CD4-positive, alpha-beta T cell treated with Interleukin-10 for 1 hour (primary cell): ENCODE measurements around the gene ENSA.
A peak's percentile ranks its signal among the peaks of the same experiment; 100 is the strongest.
"Not testable (repeated sequence)": the region's sequence is repeated elsewhere in the genome, so short reads cannot be mapped to it uniquely, and the experiment has no call there.

Experiments
- DNase-seq: peaks from one replicate; pipeline ENCODE4 v3.0.0-alpha.2; 2020

Gene ENSA

DNA sequence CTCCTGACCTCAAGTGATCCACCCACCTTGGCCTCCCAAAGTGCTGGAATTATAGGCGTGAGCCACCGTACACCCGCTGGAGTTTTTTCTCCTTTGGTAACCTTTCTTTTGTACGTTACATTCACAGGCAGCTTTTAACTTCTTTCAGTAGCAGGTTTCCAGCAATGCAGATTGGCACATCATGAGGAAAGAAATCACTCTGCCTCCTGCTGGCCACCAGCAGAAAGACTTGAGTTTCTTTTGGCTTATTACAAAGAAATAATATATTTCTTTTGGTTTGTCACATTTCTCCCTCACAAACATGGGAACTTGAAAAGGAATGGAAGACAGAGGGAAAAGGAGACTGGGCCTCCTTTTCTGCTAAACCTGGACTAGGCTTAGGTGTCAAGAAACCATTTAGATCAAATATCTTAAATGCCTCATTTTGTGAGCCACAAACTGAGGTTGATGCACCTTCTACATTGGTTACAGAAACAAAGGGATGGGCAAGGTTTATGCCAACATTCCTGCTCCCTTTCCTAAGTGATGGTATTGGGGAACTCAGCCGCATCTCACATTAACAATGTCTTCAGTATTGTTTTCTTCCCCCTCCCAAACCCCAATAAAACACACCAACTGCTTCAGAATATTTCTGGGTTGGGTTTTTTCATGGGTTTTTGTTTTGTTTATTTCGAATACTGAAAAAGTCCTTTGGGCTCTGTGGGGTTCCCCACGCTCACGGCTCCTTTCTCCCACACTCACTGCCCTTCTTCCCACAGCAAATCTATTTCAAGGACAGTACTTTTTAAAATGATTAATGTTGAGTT lies 7.7 kb downstream of the ENSA start:
- peak; percentile 79 for DNase-seq

DNA sequence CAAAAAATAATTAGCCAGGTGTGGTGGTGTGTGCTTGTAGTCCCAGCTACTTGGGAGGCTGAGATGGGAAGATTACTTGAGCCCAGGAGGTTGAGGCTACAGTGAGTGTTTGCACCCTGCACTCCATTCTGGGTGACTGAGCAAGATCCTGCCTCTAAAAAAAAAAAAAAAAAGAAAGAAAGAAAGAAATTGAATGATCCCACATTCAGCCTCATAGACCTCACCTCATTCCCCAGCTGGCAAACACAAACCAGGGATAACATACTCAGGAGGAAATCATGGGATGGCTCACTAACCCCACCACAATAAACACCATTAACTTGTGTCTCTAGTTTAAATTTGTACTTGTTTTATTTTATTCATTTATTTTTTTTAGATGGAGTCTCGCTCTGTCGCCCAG lies 8.5 kb downstream of the ENSA start:
- no peak for DNase-seq

DNA sequence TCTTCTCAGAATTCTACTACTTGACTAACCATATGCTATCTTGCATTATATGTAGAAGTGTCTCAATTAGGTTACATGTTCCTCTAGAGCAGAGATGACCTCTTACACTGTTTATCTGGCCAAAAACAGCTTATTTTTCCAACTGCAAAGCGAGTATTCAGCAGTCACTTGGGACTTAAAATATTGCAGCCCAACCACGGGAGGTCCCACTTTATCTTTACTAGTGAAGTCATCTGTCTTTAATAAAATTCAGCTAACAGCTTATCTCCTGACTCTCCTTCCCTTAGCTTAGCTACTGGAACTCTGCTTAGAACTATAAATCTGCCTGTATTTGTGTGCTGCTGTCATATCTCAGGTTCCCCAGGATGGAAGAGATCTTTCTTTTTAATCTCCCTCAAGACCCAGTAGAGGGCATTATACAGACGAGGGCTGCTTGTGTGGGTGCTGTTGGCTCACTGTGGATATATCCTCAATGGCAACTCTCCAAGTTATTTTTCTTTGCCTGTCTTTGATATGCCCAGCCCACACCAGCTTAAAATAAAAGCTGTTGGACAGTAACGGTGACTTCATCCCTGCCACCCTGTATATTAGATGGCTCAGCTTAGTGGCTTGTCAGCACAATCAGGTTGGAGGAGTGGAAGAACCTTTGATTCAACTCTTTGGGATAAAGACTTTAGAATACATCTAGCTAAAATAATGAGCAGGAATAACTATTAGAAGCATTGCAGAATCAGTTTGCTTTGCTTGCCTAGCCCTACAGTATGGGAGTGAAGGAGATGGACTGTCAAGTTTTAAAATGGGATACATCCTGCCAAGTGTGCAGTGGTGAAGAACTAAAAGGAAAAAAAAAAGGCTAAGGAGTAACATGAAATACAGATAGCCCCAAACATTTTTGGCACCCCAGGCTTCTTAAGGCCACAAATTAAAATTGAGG lies 9.6 kb downstream of the ENSA start:
- peak; percentile 47 for DNase-seq

DNA sequence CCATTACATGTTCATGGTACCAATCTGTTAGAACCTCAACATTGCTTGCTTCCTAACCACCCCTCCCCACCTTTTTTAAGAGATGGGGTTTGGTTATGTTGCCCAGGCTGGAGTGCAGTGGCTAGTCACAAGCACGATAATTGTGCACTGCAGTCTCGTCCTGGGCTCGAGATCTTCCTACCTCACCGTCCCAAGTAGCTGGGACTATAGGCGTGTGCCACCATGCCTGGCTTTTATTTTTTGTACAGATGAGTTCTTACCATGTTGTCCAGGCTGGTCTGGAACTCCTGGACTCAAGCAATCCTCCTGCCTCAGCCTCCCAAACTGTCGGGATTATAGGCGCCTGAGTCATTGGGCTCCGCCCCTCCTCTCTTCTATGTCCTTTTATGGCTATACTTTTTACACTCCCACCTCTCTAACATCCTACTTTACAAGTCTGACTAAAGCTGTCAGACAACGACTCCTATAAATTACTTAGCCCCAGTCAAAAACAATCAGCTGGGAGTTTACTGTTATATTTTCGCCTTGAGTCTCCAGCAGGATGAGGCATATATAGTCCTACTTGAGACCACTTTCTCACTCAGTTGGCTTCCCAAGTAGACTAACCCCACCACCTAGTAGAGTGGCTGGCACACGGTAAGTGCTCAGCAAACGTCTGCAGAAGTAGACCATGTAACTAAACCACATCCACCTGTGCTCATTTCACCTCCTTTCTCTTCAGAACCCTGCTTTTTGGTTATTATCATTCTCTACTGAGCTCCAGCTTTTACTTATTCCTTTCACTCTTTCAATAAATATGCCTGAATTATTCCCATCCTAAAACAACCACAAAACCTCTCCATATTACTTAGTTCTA lies 13.8 kb downstream of the ENSA start:
- peak; percentile 40 for DNase-seq

DNA sequence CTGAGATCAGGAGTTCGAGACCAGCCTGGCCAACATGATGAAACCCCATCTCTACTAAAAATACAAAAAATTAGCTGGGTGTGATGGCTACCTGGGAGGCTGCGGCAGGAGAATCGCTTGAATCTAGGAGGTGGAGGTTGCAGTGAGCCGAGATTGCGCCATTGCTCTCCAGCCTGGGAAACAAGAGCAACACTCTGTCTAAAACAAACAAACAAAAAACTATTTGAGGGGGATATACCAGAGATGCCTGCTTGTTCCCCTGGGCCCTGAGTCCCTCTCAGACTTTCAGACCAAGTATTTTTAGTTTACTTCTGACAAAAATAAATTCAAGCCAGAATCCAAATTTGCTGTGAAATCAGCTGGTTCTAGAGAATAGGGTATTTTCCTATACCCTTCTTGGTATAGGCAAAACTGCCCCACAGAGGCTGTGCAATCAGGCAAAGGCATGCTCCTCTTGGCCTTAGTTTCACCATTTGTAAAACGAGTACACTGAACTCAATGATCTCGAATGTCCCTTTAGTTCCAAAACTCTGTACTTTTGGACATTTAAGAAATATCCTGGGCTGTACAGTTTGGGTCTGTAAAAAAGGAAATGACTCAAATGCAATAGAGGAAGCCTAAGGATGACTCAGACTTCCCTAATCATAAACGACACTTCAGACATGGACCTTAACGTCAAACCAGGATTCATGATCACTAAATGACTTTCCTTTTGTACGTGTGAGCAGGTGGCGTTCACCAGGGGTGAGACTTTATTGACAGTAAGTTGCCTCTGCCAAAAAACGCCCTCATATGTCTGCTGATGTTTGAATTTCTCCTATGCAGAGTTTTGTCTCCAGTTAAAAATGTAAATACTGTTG lies 16.1 kb downstream of the ENSA start:
- DNase-seq: peak; percentile 71

DNA sequence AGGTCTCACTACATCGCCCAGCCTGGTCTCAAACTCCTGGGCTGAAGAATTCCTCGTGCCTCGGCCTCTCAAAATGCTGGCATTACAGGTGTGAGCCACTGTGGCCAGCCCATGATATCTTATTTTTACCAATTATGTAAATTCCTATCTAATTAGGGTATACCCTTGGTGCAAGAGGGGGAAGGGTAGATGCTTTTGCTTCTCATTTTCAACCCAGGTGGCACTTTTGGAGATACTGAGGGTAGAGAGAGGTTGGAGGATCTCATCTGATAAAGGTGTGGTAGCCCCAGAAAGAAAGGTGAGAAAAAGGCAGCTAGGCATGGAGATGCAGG lies 17.4 kb downstream of the ENSA start:
- no peak for DNase-seq

DNA sequence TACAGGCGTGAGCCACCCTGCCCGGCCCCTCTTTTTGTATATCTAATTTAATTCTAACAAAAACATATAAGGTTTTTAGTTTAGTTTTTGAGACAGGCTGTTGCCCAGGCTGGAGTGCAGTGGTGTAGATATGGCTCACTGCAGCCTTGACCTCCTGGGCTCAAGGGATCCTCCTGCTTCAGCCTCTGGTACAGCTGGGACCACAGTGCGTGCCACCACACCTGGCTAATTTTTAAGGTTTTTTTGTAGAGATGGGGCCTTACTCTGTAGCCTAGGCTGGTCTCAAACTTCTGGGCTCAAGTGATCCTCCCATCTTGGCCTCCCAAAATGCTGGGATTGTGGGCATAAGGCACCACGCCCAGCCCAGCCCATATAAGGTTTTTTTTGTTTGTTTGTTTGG lies 18.8 kb downstream of the ENSA start:
- DNase-seq: no peak

DNA sequence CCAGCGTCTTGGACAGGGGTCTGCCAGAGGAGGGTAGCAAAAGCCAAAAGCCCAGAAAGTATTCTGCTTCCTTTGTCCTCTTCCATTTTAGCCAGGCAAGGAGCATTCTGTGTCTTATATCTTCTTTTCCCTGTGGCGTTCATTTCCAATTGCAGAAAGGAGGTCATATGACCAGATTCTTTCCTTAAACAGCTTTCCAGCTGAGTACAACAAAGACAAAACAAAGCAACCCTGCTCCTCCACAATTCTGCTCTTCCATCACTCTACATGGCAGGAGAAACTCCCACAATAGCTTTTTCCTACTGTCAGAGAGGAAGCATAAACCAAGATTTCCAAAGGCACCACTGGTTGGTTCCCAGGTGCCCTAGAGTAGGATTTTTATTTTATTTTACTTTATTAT lies 19.7 kb downstream of the ENSA start:
- no peak for DNase-seq

DNA sequence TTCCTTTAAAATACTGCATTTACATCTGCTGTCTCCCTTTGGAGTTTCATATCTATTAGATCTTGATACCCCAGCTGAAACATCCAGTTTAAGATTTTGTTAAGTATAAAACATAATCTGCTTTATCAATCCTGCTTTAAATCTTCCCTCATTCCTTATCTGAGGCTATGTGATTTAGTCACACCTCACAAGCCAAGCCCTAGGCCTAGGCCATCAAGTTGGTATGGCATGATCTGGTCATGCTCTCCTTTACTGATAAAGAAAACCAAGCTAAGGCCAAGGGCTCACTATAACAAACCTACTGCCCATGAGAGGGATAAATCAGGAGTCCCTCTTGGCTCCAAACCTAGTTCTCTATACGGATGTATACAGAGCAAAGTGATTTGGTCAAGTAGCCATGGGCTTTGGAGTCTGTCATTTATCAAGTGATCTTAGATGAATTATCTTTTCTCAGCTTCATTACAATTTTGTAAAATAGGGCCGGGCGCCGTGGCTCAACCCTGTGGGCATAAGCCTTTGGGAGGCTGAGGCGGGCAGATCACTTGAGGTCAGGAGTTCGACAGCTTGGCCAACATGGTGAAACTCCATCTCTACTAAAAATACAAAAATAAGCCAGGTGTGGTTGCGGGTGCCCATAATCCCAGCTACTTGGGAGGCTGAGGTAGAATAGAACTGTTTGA lies 22.8 kb downstream of the ENSA start:
- no peak for DNase-seq

DNA sequence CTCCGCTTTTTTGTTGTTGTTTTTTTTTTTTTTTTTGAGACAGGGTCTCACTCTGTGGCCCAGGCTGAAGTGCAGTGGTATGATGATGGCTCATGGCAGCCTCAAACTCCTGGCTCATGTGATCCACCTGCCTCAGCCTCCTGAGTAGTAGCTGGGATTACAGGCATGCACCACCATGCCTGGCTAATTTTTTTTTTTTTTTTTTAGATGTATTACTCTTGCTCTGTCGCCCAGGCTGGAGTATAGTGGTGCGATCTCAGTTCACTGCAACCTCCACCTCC lies 24.0 kb downstream of the ENSA start:
- DNase-seq: not testable (repeated sequence)

DNA sequence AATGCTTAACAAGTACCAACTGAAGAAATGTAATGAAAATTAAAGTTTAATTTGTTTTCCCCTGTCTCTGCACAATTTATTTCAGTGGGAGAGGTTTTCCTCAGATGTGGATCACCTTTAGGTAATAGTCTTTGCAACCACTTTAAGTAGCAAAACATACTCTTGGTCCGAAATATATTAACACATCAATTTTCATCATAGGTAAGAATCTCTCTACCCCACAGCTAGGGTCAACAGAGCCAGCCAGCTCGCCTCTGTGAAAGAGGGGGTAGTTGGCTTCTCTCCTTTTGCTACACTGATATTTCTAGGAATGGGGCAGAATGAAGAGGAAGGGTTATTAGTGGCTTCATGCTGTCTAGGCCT lies 25.2 kb downstream of the ENSA start:
- no peak for DNase-seq

DNA sequence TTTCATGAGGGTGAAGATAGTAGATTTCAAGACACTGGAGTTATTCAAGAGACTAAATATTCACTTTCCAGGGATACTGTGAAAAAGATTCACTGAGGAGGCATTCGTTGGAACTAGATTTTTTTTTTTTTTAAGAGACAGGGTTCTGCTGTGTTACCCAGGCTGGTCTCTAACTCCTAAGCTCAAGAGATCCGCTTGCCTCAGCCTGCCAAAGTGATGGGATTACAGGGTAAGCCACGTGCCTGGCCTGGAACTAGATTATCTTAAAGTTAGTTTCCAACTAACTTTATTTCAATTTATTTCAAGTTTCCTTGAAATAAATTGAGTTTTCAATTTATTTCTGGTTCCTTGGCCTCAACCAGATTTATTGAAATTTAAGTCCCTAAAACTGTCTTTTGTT lies 25.7 kb downstream of the ENSA start:
- DNase-seq: no peak

DNA sequence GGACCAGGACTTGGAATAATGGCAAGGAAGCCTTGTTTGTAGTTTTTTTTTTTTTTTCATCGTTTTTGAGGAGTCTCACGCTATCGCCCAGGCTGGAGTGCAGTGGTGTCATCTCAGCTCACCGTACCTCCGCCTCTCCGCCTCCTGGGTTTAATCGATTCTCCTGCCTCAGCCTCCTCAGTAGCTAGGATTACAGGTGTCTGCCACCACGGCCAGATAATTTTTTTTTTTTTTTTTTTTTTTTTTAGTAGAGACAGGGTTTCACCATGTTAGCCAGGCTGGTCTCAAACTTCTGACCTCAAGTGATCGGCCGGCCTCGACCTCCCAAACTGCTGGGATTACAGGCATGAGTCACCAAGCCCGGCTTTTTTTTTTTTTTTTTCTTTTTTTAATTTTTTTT lies 27.0 kb downstream of the ENSA start:
- not testable (repeated sequence) for DNase-seq

DNA sequence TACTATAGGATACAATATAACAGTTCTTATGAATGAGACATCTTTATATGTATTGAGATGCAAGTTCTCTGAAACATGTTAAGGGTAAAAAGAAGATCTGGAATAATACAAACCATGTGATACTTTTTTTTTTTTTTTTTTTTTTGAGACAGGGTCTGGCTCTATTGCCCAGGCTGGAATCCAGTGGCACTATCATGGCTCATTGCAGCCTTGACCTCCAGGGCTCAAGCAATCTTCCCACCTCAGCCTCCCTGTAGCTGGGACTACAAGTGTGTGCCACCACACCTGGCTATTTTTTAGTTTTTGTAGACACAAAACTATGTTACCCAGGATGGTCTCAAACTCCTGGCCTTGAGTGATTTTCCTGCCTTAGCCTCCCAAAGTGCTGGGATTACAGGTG lies 27.9 kb downstream of the ENSA start:
- DNase-seq: no peak

DNA sequence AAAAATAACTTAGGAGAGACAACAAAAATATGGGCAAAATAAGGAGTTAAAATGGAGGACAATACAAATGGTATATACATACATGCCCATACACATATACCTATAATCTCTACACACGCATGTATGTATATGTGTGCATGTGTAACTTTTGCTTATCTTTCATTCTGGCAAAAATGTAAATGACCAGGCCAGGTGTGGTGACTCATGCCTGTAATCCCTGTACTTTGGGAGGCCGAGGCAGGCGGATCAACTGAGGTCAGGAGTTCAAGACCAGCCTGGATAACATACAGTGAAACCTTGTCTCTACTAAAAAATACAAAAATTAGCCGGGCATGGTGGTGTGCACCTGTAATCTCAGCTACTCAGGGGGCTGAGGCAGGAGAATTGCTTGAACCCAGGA lies 31.1 kb downstream of the ENSA start:
- not testable (repeated sequence) for DNase-seq

DNA sequence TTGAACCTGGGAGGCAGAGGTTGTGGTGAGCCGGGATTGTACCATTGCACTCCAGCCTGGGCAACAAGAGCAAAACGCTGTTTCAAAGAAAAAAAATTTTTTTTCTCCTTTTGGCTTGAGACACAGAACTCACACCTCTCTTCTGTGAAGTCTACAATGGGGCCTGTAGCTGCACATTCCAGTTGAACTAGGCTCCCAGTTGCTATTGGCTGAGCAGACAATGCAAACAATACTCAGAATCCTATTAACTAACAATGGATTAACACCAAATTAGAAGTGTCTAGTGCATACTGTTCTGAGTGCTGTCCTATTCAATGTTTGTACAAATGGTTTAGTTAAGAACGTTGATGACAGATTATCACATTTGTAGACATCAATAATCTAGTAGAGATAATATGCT lies 32.4 kb downstream of the ENSA start:
- no peak for DNase-seq

DNA sequence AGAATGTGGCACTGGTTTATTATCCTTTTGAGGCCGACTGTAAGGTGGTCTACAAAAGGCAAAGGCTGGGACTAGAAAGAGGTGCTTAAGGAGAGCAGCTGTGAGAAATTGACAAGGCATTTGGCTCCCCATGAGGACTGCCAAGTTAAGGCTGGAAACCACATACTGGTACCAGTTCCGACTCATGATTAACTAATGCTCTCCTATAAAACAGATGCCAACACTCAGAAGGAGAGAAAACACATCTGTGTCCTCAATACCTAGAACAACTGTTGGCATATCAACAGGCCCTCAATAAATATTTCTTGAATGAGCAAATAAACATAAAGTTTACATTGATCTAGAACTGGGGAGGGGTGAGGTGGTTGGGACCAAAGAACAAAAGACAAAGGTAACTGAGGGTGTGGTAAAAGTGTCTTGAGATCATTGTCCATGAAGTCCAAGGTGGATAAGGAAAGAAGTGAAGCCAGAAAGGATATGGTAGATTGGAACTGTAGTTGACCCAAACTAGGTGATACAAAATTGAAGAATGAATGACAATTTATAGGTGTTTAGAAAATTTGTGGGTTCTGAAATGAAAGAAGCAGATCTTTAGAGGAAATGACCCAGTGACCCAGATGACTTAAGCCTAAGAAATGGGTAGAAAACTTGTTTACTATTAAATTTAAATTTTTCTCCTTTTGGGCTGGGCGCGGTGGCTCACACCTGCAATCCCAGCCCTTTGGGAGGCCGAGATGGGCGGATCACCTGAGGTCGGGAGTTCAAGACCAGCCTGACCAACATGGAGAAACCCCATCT lies 33.1 kb downstream of the ENSA start:
- no peak for DNase-seq

DNA sequence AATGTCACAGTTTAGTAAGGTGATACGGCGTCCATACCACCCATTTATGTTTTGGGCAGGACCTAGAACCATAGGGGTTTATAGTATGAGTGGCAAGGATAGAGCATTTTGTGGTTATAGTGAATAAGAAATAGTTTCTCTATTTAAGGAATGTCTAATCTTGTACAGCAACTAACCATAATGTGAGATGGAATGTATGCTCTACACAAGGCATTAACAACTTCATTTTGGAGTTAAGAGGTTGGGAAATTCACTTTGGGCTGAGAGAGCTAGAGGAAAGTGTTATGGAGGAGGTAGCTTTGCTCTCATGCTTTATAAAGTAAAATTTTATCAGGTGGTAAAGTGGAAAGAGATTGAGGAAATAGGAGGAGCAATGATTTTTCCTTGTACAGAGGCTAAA lies 47.0 kb downstream of the ENSA start:
- DNase-seq: no peak

DNA sequence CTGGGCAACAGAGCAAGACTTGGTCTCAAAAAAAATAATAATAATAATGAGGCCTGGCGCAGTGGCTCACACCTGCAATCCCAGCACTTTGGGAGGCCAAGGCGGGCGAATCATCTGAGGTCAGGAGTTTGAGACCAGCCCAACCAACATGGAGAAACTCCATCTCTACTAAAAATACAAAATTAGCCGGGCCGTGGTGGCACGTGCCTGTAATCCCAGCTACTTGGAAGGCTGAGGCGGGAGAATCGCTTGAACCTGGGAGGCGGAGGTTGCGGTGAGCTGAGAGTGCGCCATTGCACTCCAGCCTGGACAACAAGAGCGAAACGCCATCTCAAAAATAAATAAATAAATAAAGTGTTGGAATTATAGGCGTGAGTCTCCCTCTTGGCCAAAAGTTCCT lies 47.5 kb downstream of the ENSA start:
- not testable (repeated sequence) for DNase-seq

DNA sequence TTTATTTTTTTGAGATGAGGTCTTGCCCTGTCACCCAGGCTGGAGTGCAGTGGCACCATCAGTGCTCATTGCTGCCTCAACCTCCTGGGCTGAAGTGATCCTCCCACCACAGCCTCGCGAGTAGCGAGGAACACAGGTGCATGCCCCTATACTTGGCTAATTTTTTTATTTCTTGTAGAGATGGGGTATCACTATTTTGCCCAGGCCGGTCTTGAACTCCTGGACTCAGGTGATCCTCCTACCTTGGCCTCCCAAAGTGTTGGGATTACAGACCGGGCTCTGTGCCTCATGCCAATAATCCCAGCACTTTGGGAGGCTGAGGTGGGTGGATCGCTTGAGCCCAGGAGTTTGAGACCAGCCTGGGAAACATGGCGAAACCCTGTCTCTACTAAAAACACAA lies 48.0 kb downstream of the ENSA start:
- not testable (repeated sequence) for DNase-seq

DNA sequence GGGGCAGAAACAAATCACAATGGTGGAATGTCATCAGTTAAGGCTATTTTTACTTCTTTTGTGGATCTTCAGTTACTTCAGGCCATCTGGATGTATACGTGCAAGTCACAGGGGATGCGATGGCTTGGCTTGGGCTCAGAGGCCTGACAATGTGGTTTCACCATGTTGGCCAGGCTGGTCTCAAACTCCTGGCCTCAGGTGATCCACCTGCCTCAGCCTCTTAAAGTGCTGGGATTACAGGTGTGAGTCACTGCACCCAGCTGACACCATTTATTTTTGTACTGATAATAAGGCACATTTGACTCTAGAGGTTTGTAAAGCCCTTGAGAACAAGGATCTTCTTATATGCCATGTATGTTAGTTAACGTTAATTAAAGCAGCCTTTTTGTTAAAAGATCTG lies 48.4 kb downstream of the ENSA start:
- not testable (repeated sequence) for DNase-seq
